DLD1 (cell line): ENCODE data around the gene COPG1.

Experiments
- in situ Hi-C: cut with HindIII; loops from 2 replicates; pipeline ENCODE4 v1.10.0; 2017; ENCODE audit warnings: low sequenced_read_pairs

COPG1 gene

GRCh38 chr3:129278439-129278965 lies 29.1 kb downstream of the COPG1 start, which contains the start of gene HMCES:
HMCES (plus strand) TSS chr3:129278870; CDS start chr3:129279733, 863 bp downstream.
- in situ Hi-C loops, result no loop called here

- in situ Hi-C loops, result no loop called here
These were observed 29.8 kb downstream of the COPG1 start for GRCh38 chr3:129278966-129279906.

GRCh38 chr3:129280183-129280582 lies 30.8 kb downstream of the COPG1 start:
- in situ Hi-C loops, result no loop called here

GRCh38 chr3:129281726-129282125 lies 32.3 kb downstream of the COPG1 start:
- in situ Hi-C loops, result no loop called here

GRCh38 chr3:129282727-129283327 lies 33.4 kb downstream of the COPG1 start:
- in situ Hi-C loops, result no loop called here

GRCh38 chr3:129286081-129286480 lies 36.7 kb downstream of the COPG1 start:
- in situ Hi-C loops, result no loop called here

- in situ Hi-C loops, result no loop called here
These were observed 39.0 kb downstream of the COPG1 start for GRCh38 chr3:129288446-129288845.

GRCh38 chr3:129289201-129289921 lies 40.0 kb downstream of the COPG1 start:
- in situ Hi-C loops, result no loop called here

GRCh38 chr3:129291236-129291886 lies 42.0 kb downstream of the COPG1 start:
- in situ Hi-C loops, result no loop called here

GRCh38 chr3:129295286-129295685 lies 45.9 kb downstream of the COPG1 start:
- in situ Hi-C loops, result no loop called here

GRCh38 chr3:129304146-129304961 lies 54.9 kb downstream of the COPG1 start:
- in situ Hi-C loops, result no loop called here

GRCh38 chr3:129304962-129305222 lies 55.5 kb downstream of the COPG1 start:
- in situ Hi-C loops, result no loop called here

GRCh38 chr3:129305592-129306091 lies 56.2 kb downstream of the COPG1 start:
- in situ Hi-C loops, result no loop called here

GRCh38 chr3:129308636-129309035 lies 59.2 kb downstream of the COPG1 start:
- in situ Hi-C loops, result no loop called here

- in situ Hi-C loops, result no loop called here
These were observed 61.0 kb downstream of the COPG1 start for GRCh38 chr3:129310111-129311011.

GRCh38 chr3:129311054-129311902 lies 61.9 kb downstream of the COPG1 start:
- in situ Hi-C loops, result no loop called here

GRCh38 chr3:129312021-129312639 lies 62.7 kb downstream of the COPG1 start:
- in situ Hi-C loops, result no loop called here
